HepG2 (cell line): ENCODE measurements around the gene ZNF500. TPM values are rescaled to one million over a fixed set of nuclear protein-coding genes. Genes with fewer than 3 reads are reported as not detected.

Experiments
- CEBPB ChIP-seq: IDR thresholded peaks from 2 replicates; pipeline ENCODE4 v1.6.1; 2011; ENCODE audit warnings: low read depth, low read length, improper control_type of control experiment, borderline replicate concordance
- CSRNP2 ChIP-seq: sonication (generic); formaldehyde crosslinking; conservative IDR thresholded peaks from 2 replicates; pipeline ENCODE4 v1.8.0; 2022; ENCODE audit warnings: low read depth, missing genetic modification reagents
- DZIP1 ChIP-seq: sonication (generic); formaldehyde crosslinking; IDR thresholded peaks from 2 replicates; pipeline ENCODE4 v1.5.0; 2020; ENCODE audit warnings: mild to moderate bottlenecking, missing genetic modification reagents
- HDAC2 ChIP-seq: sonication (generic); formaldehyde crosslinking; IDR thresholded peaks from 2 replicates; pipeline ENCODE4 v1.4.0; 2020; ENCODE audit warnings: missing genetic modification reagents
- HDAC6 ChIP-seq: fragments of 200-600 bp; sonication (generic); IDR thresholded peaks from 2 replicates; pipeline ENCODE4 v1.7.0; 2017; ENCODE audit warnings: mild to moderate bottlenecking, antibody characterized with exemption, low read length, low read depth
- KLF6 ChIP-seq: IDR thresholded peaks from 2 replicates; pipeline ENCODE4 v1.8.0; 2016; ENCODE audit warnings: missing biosample characterization, missing genetic modification reagents
- NAIF1 ChIP-seq: sonication (generic); formaldehyde crosslinking; IDR thresholded peaks from 2 replicates; pipeline ENCODE4 v1.5.0; 2020; ENCODE audit warnings: mild to moderate bottlenecking, missing genetic modification reagents, borderline replicate concordance
- SATB2 ChIP-seq: sonication (generic); formaldehyde crosslinking; IDR thresholded peaks from 2 replicates; pipeline ENCODE4 v1.5.0; 2020; ENCODE audit warnings: missing genetic modification reagents
- SNAPC4 ChIP-seq: sonication (generic); formaldehyde crosslinking; IDR thresholded peaks from 2 replicates; pipeline ENCODE4 v1.4.0; 2020; ENCODE audit warnings: mild to moderate bottlenecking, missing genetic modification reagents
- SRY ChIP-seq: sonication (generic); formaldehyde crosslinking; IDR thresholded peaks from 2 replicates; pipeline ENCODE4 v1.8.0; 2022; ENCODE audit warnings: mild to moderate bottlenecking, missing genetic modification reagents
- U2AF2 ChIP-seq: fragments of 200-400 bp; formaldehyde crosslinking; IDR thresholded peaks from 2 replicates; pipeline ENCODE4 v1.6.1; 2017; ENCODE audit warnings: low read depth, mild to moderate bottlenecking, low read length
- WIZ ChIP-seq: sonication (generic); formaldehyde crosslinking; IDR thresholded peaks from 2 replicates; pipeline ENCODE4 v1.5.1; 2020; ENCODE audit warnings: mild to moderate bottlenecking, missing genetic modification reagents
- YEATS2 ChIP-seq: sonication (generic); formaldehyde crosslinking; IDR thresholded peaks from 2 replicates; pipeline ENCODE4 v1.4.0; 2020; ENCODE audit warnings: missing genetic modification reagents, borderline replicate concordance
- ZNF589 ChIP-seq: sonication (generic); formaldehyde crosslinking; conservative IDR thresholded peaks from 2 replicates; pipeline ENCODE4 v1.8.0; 2022; ENCODE audit warnings: mild to moderate bottlenecking, moderate library complexity, missing genetic modification reagents
- ZNF790 ChIP-seq: sonication (generic); formaldehyde crosslinking; IDR thresholded peaks from 2 replicates; pipeline ENCODE4 v1.8.0; 2022; ENCODE audit warnings: missing genetic modification reagents, mild to moderate bottlenecking, borderline replicate concordance
- polyA plus RNA-seq, 8 experiments: library from polyadenylated mRNA; depleted of rRNA in 3 of 8; stranded (reverse) in 7 of 8; unstranded in 1 of 8; fragments of >200 nt; fragmentation: Illumina TruSeq in 4 of 8; extraction: Trizol in 4 of 8; gene quantifications; 2 replicates each; pipeline versions ENCODE4 v1.2.1 to v1.2.3, GENCODE V29; 2011 to 2016; ENCODE audit warnings: low read depth in 4 of 8, missing spikeins in 1 of 8, mixed read lengths in 1 of 8; ENCODE audit not compliant: insufficient read depth in 1 of 8
- total RNA-seq, 5 experiments: library from RNA; depleted of rRNA; stranded (reverse); fragments of >200 nt; fragmentation: Illumina TruSeq; extraction: Trizol; gene quantifications; 2 replicates each; pipeline ENCODE4 v1.2.3, GENCODE V29; 2016; ENCODE audit warnings: low read depth in 1 of 5
- TF ChIP-seq, protein P1 (sequence below): sonication (generic); formaldehyde crosslinking; IDR thresholded peaks from 2 replicates; pipeline ENCODE4 v1.5.0; 2020; ENCODE audit warnings: missing genetic modification reagents, mild to moderate bottlenecking, borderline replicate concordance

Gene ZNF500
- total and polyA plus RNA-seq, 2 of the 13 experiments (the other 11 are each of a cell fraction or from before 2014, with no cell fraction given) = 6.1 to 12.2 TPM

DNA sequence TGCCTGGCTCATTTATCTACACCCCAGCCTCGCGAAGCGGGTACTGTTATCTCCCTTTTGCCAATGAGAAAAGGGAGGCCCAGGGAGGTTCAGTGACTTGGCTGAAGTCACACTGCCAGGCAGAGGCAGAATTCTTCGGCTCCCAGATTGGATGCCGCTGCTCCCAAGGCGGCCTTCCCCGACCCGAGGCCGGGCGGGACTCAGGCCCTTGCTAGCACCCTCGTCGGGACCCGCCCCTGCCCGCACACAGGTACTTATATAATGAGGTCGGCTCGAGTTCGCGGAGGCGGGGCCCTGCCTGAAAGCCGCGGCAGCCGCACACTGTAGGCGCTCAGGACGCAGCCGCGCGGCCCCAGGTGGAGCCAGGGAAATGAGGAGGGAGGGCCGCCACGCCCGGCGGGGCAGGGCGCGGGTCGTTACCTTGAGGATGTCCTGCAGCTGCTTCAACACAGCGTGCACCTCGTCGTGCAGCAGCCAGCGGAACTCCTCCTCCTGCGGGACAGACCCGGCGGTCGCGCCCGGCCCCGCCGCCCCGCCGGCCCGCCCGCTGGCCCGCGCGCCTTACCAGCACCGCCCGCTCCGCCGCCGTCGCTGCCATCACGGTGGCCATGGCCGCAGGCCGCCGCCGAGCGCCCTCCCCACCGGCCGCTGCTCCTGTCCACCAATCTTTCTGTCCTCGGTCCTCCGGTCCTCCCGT, 35.1 kb upstream of the ZNF500 start, which contains the start of gene ROGDI (continued):
- TF ChIP-seq, protein P1, sequence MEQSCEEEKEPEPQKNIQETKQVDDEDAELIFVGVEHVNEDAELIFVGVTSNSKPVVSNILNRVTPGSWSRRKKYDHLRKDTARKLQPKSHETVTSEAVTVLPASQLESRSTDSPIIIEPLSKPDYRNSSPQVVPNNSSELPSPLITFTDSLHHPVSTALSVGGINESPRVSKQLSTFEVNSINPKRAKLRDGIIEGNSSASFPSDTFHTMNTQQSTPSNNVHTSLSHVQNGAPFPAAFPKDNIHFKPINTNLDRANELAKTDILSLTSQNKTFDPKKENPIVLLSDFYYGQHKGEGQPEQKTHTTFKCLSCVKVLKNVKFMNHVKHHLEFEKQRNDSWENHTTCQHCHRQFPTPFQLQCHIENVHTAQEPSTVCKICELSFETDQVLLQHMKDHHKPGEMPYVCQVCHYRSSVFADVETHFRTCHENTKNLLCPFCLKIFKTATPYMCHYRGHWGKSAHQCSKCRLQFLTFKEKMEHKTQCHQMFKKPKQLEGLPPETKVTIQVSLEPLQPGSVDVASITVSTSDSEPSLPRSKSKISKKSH (CRISPR knock-in tag) = peak; percentile 65; the same call in 1 of the 2 replicates
- TF ChIP-seq ZNF790 (CRISPR knock-in tag) (no peak), SATB2 (CRISPR knock-in tag) (no peak), HDAC6 (no peak), WIZ (CRISPR knock-in tag) (no peak), DZIP1 (CRISPR knock-in tag) (no peak), HDAC2 (CRISPR knock-in tag) (peak; percentile 62), CSRNP2 (CRISPR knock-in tag) (no peak), KLF6 (CRISPR knock-in tag) (no peak), CEBPB (no peak), YEATS2 (CRISPR knock-in tag) (no peak), SRY (CRISPR knock-in tag) (peak; percentile 25; the same call in 1 of the 2 replicates), SNAPC4 (no peak; the same call in 1 of the 2 replicates), U2AF2 (no peak), NAIF1 (CRISPR knock-in tag) (no peak), ZNF589 (no peak)
